Keratinocyte (primary cell): ENCODE data around the gene GNG14. TPM values are rescaled to one million over a fixed set of nuclear protein-coding genes. Genes with fewer than 3 reads are reported as not detected.

Source experiments
- DNase-seq: peaks from one replicate; pipeline ENCODE4 v3.0.0-alpha.2; 2011; ENCODE audit warnings: low read depth, missing footprints, low spot score
- FAIRE-seq: peaks from 2 replicates; lab custom pipeline; 2011; peaks lifted over from hg19 to GRCh38; lab: Jason Lieb, UNC
- H2AFZ ChIP-seq: 2 replicates; pipeline ENCODE4 v1.6.0; 2012; ENCODE audit warnings: low read length, control low read depth, inconsistent platforms; ENCODE audit not compliant: control insufficient read depth
- H3K27ac ChIP-seq: 2 replicates; pipeline ENCODE4 v1.5.1; 2011; ENCODE audit warnings: low read length; ENCODE audit not compliant: control insufficient read depth, insufficient read depth
- H3K27me3 ChIP-seq: 3 replicates; pipeline ENCODE4 v1.6.0; 2011; ENCODE audit warnings: low read length; ENCODE audit not compliant: control insufficient read depth, insufficient read depth; ENCODE audit errors: extremely low read depth
- H3K36me3 ChIP-seq, 2 experiments: 2 replicates in 1 of 2; 3 replicates in 1 of 2; pipeline ENCODE4 v1.5.1; 2011; ENCODE audit warnings: low read length in 2 of 2, mild to moderate bottlenecking in 1 of 2; ENCODE audit not compliant: control insufficient read depth in 2 of 2, insufficient read depth in 2 of 2; ENCODE audit errors: extremely low read depth in 1 of 2
- H3K4me1 ChIP-seq: 3 replicates; pipeline ENCODE4 v1.5.1; 2011; ENCODE audit warnings: low read length; ENCODE audit not compliant: control insufficient read depth, insufficient read depth; ENCODE audit errors: extremely low read depth
- H3K4me2 ChIP-seq: 3 replicates; pipeline ENCODE4 v1.6.0; 2011; ENCODE audit warnings: low read depth, low read length; ENCODE audit not compliant: control insufficient read depth, insufficient read depth; ENCODE audit errors: extremely low read depth
- H3K4me3 ChIP-seq, 3 experiments: fragments of 200-600 bp in 1 of 3; sonication (generic) in 1 of 3; 2 replicates in 2 of 3; 3 replicates in 1 of 3; pipeline ENCODE4 v1.5.1; 2011 to 2016; ENCODE audit warnings: low read length in 3 of 3, mild to moderate bottlenecking in 3 of 3, control low read depth in 2 of 3, inconsistent platforms in 1 of 3, low read depth in 1 of 3, mixed read lengths in 1 of 3, mixed run types in 1 of 3, moderate library complexity in 1 of 3; ENCODE audit not compliant: control insufficient read depth in 2 of 3, insufficient read depth in 2 of 3; ENCODE audit errors: extremely low read depth in 1 of 3
- H3K79me2 ChIP-seq: 2 replicates; pipeline ENCODE4 v1.6.0; 2012; ENCODE audit warnings: low read length; ENCODE audit not compliant: control insufficient read depth, insufficient read depth
- H3K9ac ChIP-seq: 3 replicates; pipeline ENCODE4 v1.6.0; 2011; ENCODE audit warnings: low read length; ENCODE audit not compliant: control insufficient read depth, insufficient read depth; ENCODE audit errors: extremely low read depth
- H3K9me1 ChIP-seq: 3 replicates; pipeline ENCODE4 v1.6.0; 2011; ENCODE audit warnings: low read length; ENCODE audit not compliant: control insufficient read depth, insufficient read depth; ENCODE audit errors: extremely low read depth
- H3K9me3 ChIP-seq: 2 replicates; pipeline ENCODE4 v1.5.1; 2012; ENCODE audit warnings: low read depth, low read length; ENCODE audit not compliant: control insufficient read depth
- H4K20me1 ChIP-seq: 3 replicates; pipeline ENCODE4 v1.6.0; 2011; ENCODE audit warnings: low read length; ENCODE audit not compliant: control insufficient read depth, insufficient read depth; ENCODE audit errors: extremely low read depth
- CTCF ChIP-seq, 3 experiments: IDR thresholded peaks in 1 of 3; conservative IDR thresholded peaks in 1 of 3; optimal IDR thresholded peaks in 1 of 3; 2 replicates in 2 of 3; 3 replicates in 1 of 3; pipeline versions ENCODE3 to v1.5.1; 2011; ENCODE audit warnings: low read length in 3 of 3, mild to moderate bottlenecking in 3 of 3, moderate library complexity in 2 of 3, control low read depth in 1 of 3, inconsistent platforms in 1 of 3; ENCODE audit not compliant: insufficient read depth in 2 of 3; ENCODE audit errors: extremely low read depth in 1 of 3
- EZH2 ChIP-seq: IDR thresholded peaks from one replicate; pipeline ENCODE4 v1.6.1; 2012; ENCODE audit warnings: inconsistent platforms, mild to moderate bottlenecking, low read length, moderate library complexity
- dilution Hi-C: fragments of 300-500 bp; cut with MboI; formaldehyde crosslinking; loops from one replicate; pipeline ENCODE4 v1.7.0; 2020; ENCODE audit warnings: low sequenced_read_pairs; ENCODE audit not compliant: extremely low pct_ligation_motif_present
- polyA minus RNA-seq, 3 experiments: library from RNA; depleted of rRNA, polyadenylated mRNA; stranded (reverse); fragments of >200 nt; gene quantifications; 1 replicate in 1 of 3; 2 replicates in 1 of 3; 3 replicates in 1 of 3; pipeline ENCODE4 v1.2.3, GENCODE V29; 2011
- polyA plus RNA-seq, 5 experiments: library from polyadenylated mRNA; depleted of rRNA in 3 of 5; stranded (reverse) in 3 of 5; stranded (forward) in 1 of 5; unstranded in 1 of 5; fragments of >200 nt; gene quantifications; 1 replicate in 1 of 5; 2 replicates in 3 of 5; 3 replicates in 1 of 5; pipeline versions ENCODE4 v1.2.1 to v1.2.3, GENCODE V29; 2011 to 2012; ENCODE audit warnings: missing spikeins in 2 of 5, low read depth in 1 of 5, low replicate concordance in 1 of 5

GNG14 gene
- not detected in 3 replicates for polyA plus RNA-seq
- polyA plus RNA-seq (2011; ENCODE audit: low read depth): not detected
- polyA plus RNA-seq (2011; cell fraction: cytosol; rRNA removed): not detected in 2 replicates
- not detected in 2 replicates for polyA plus RNA-seq (2011; cell fraction: nucleus; rRNA removed)
- not detected in 2 replicates for polyA plus RNA-seq (2012; ENCODE audit: low replicate concordance)
- not detected in 3 replicates for polyA minus RNA-seq
- polyA minus RNA-seq (2011; cell fraction: cytosol; rRNA and poly(A)+ RNA removed): not detected
- polyA minus RNA-seq (2011; cell fraction: nucleus; rRNA and poly(A)+ RNA removed): not detected in 2 replicates

- Histone ChIP-seq H3K4me2 (no peak within 1 kb of the TSS), H3K27ac (no peak within 1 kb of the TSS), H3K36me3 (peaks cover 11 to 13% of the 10 kb centered on the region in 2 experiments), H3K4me1 (no peaks in the 10 kb centered on the region), H3K27me3 (no peaks in the 10 kb centered on the region), H4K20me1 (no peaks in the 10 kb centered on the region), H3K79me2 (no peaks in the 10 kb centered on the region), H2AFZ (no peak within 1 kb of the TSS), H3K4me3 (no peak within 1 kb of the TSS), H3K9me1 (no peaks in the 10 kb centered on the region), H3K9ac (no peak within 1 kb of the TSS), H3K9me3 (no peaks in the 10 kb centered on the region)
- dilution Hi-C loops: no loop called here
- FAIRE-seq (no peak), DNase-seq (no peak)
- no peak for TF ChIP-seq CTCF (optimal IDR thresholded peaks at IDR 0.05 in 1 of 3, IDR thresholded peaks at IDR 0.05 in 1 of 3, conservative IDR thresholded peaks at IDR 0.05 in 1 of 3; ENCODE audit: extremely low read depth in 1 of 3, insufficient read depth in 2 of 3, low read length in 3 of 3)
- TF ChIP-seq EZH2: no peak
These were observed at the start of gene GNG14 for GRCh38 chr19:12687496-12688196. Gene GNG14, plus strand, starts transcription at chr19:12687998. Its CDS starts 51 bp downstream, at chr19:12688049.

- TF ChIP-seq EZH2 (no peak), CTCF (optimal IDR thresholded peaks at IDR 0.05 in 1 of 3, IDR thresholded peaks at IDR 0.05 in 1 of 3, conservative IDR thresholded peaks at IDR 0.05 in 1 of 3; ENCODE audit: extremely low read depth in 1 of 3, insufficient read depth in 2 of 3, low read length in 3 of 3) (no peak)
- no peaks in the 10 kb centered on the region for H3K9me3 ChIP-seq
- H3K4me1 ChIP-seq: peaks cover 4% of the 10 kb centered on the region
- H4K20me1 ChIP-seq: no peaks in the 10 kb centered on the region
- no peaks in the 10 kb centered on the region for H3K9me1 ChIP-seq
- no peaks in the 10 kb centered on the region for H3K79me2 ChIP-seq
- dilution Hi-C loops: no loop called here
- H3K4me3 ChIP-seq: no peak overlapping the region
- FAIRE-seq: no peak
- H3K4me2 ChIP-seq: no peak overlapping the region
- no peak for DNase-seq
- H3K27ac ChIP-seq: no peak overlapping the region
- no peak overlapping the region for H2AFZ ChIP-seq
- H3K9ac ChIP-seq: no peak overlapping the region
- H3K27me3 ChIP-seq: no peaks in the 10 kb centered on the region
- H3K36me3 ChIP-seq: no peaks in the 10 kb centered on the region
These were observed 49.1 kb upstream of the GNG14 start for GRCh38 chr19:12638611-12639182.
